HFFc6 (cell line): ENCODE measurements around the gene A2M. TPM values are rescaled to one million over a fixed set of nuclear protein-coding genes. Genes with fewer than 3 reads are reported as not detected.
"Not testable (repeated sequence)": the region's sequence is repeated elsewhere in the genome, so short reads cannot be mapped to it uniquely, and the experiment has no call there.

Source experiments
- DNase-seq: peaks from one replicate; pipeline ENCODE4 v3.0.0-alpha.2; 2018
- H3K27ac Mint-ChIP-seq: 2 replicates; pipeline ENCODE4 v1.8.0; 2020; ENCODE audit warnings: mild to moderate bottlenecking, mixed read lengths
- H3K27me3 Mint-ChIP-seq: 2 replicates; pipeline ENCODE4 v1.8.0; 2021; ENCODE audit warnings: mild to moderate bottlenecking, moderate library complexity, mixed read lengths; ENCODE audit not compliant: insufficient read depth
- H3K36me3 Mint-ChIP-seq: 2 replicates; pipeline ENCODE4 v1.8.0; 2021; ENCODE audit warnings: low read depth, mixed read lengths
- H3K4me1 Mint-ChIP-seq: 2 replicates; pipeline ENCODE4 v1.8.0; 2020; ENCODE audit warnings: low read depth, mixed read lengths
- H3K4me3 Mint-ChIP-seq: 2 replicates; pipeline ENCODE4 v1.8.0; 2020; ENCODE audit warnings: mild to moderate bottlenecking, moderate library complexity, mixed read lengths
- H3K9me3 Mint-ChIP-seq: 2 replicates; pipeline ENCODE4 v1.8.0; 2020; ENCODE audit warnings: mild to moderate bottlenecking, mixed read lengths
- total RNA-seq, 6 experiments: library from RNA; stranded (reverse); fragmentation: NEBNext Ultra II Directional; extraction: Animal tissue kit (Norgen Biotek cat#: 25700); gene quantifications; 2 replicates in 1 of 6; 3 replicates in 5 of 6; pipeline ENCODE4 v1.2.3, GENCODE V29; 2021
- TF ChIP-seq, protein P1 (sequence below): fragments of 200-600 bp; sonication (generic); IDR thresholded peaks from 2 replicates; pipeline ENCODE4 v1.5.0; 2021; ENCODE audit warnings: antibody characterized with exemption, mild to moderate bottlenecking

Gene A2M
- total RNA-seq, 6 experiments from 2014 or later, result 0.23 to 0.50 (median 0.33) TPM

DNA sequence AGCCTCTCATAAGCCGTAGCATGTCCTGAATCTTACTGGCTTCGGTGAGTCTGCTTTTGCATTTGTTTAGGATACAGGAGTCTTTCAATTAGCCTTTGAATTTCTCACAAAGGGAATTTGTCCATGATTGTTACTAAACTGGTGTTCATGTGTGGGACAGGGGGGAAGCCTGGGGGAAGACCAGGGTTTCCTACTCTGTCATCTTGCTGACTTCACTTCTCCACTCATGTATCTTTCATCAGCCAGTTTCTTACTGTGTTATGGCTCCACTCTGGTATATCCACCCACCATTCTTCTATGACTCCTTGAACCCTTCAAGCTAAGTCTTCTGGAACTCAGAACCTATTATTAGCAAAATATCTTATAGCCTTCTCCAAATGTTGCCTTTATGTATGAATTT is 31.7 kb upstream of the A2M start:
- no peak for DNase-seq
- H3K4me1 Mint-ChIP-seq, result no peaks in the 10 kb centered on the region
- no peak overlapping the region for H3K27ac Mint-ChIP-seq
- H3K9me3 Mint-ChIP-seq, result peaks cover 50% of the 10 kb centered on the region
- peaks cover 5% of the 10 kb centered on the region for H3K36me3 Mint-ChIP-seq
- H3K4me3 Mint-ChIP-seq, result no peak overlapping the region
- TF ChIP-seq, protein P1, sequence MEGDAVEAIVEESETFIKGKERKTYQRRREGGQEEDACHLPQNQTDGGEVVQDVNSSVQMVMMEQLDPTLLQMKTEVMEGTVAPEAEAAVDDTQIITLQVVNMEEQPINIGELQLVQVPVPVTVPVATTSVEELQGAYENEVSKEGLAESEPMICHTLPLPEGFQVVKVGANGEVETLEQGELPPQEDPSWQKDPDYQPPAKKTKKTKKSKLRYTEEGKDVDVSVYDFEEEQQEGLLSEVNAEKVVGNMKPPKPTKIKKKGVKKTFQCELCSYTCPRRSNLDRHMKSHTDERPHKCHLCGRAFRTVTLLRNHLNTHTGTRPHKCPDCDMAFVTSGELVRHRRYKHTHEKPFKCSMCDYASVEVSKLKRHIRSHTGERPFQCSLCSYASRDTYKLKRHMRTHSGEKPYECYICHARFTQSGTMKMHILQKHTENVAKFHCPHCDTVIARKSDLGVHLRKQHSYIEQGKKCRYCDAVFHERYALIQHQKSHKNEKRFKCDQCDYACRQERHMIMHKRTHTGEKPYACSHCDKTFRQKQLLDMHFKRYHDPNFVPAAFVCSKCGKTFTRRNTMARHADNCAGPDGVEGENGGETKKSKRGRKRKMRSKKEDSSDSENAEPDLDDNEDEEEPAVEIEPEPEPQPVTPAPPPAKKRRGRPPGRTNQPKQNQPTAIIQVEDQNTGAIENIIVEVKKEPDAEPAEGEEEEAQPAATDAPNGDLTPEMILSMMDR, result no peak
- H3K27me3 Mint-ChIP-seq, result no peaks in the 10 kb centered on the region; the same call in 1 of the 2 replicates

DNA sequence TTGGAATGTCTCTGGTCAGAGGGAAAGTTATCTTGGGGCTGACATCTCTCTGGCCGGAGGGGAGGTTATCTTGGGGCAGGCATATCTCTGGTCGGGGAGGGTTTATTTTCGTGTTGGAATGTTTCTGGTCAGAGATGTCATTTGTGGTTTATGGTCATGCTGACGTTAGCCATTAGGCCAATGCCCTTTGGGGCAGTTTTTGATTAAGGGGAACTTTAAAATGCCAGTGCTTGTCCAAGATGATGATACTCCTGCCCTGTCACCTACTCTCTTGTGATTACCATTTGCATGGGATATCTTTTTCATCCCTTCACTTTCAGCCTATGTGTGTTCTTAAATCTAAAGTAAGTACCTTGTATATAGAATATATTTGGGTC is 29.0 kb upstream of the A2M start:
- Mint-ChIP-seq H3K27me3 (no peaks in the 10 kb centered on the region; the same call in 1 of the 2 replicates), H3K36me3 (peaks cover 5% of the 10 kb centered on the region), H3K4me1 (no peaks in the 10 kb centered on the region), H3K9me3 (peaks cover 51% of the 10 kb centered on the region), H3K4me3 (no peak overlapping the region), H3K27ac (no peak overlapping the region)
- TF ChIP-seq, protein P1, result no peak
- DNase-seq, result no peak

DNA sequence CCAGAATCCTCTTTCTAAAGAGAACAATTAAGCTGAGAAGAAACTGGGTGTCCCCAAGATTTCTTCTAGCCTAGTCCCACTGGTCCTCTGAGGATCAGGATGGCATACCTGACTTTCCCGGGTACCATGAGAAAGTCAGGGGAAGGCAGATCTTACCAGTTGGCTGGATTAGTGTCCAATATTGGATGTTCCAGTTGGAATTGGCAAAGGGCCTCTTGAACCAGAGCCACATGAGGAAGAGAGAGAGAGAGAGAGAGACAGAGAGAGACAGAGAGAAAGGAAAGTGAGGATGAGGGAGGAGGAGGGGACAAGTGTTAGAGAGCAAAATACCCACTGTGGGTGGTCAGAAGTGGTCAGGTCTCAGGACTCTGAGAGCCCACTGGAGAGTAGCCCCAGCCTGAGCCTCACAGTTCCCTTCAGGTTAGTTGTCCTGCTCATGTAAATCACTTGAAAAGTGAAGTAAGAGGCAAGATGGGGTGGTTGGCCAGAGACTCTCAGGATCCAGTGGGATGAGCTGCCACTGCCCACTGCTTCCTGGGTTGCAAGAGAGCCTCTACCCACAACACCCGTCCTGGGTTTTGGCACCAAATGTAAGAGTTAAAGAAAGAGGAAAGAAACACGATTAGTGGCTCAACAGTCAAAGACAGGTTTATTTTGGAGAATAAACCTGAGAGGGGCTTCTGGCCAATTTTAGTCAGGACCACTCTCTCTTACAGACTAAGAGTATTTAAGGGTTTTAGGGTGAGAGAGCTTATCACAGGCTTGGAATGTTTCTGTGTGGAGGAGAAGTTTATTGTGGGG is 28.4 kb upstream of the A2M start:
- DNase-seq, result no peak
- peaks cover 55% of the 10 kb centered on the region for H3K9me3 Mint-ChIP-seq
- TF ChIP-seq, protein P1, result no peak
- H3K4me3 Mint-ChIP-seq, result no peak overlapping the region
- no peak overlapping the region for H3K27ac Mint-ChIP-seq
- peaks cover 5% of the 10 kb centered on the region for H3K36me3 Mint-ChIP-seq
- H3K4me1 Mint-ChIP-seq, result no peaks in the 10 kb centered on the region
- no peaks in the 10 kb centered on the region; the same call in 1 of the 2 replicates for H3K27me3 Mint-ChIP-seq

DNA sequence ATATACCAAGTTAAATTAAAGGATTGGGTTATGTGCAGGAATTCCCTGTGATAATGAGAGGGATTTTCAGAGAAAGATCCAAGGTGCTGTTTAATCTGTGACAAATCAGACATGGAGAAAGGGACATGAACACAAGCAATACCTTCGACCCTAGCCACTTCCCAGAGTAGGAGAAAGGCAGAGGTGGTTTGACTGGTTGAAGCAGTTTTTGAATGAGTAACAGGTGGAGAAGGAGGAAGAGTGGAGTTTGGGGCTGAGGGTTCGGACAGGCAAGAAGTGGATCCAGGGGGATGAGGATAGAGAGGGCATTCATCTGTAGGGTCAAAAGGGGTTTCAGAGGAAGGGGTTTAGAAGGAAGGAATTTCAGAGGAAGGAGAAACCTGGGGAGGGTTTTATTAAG is 27.4 kb upstream of the A2M start:
- no peaks in the 10 kb centered on the region; the same call in 1 of the 2 replicates for H3K27me3 Mint-ChIP-seq
- no peaks in the 10 kb centered on the region for H3K4me1 Mint-ChIP-seq
- no peak overlapping the region for H3K4me3 Mint-ChIP-seq
- H3K36me3 Mint-ChIP-seq, result peaks cover 5% of the 10 kb centered on the region
- DNase-seq, result no peak
- no peak overlapping the region for H3K27ac Mint-ChIP-seq
- H3K9me3 Mint-ChIP-seq, result peaks cover 59% of the 10 kb centered on the region
- TF ChIP-seq, protein P1, result no peak

DNA sequence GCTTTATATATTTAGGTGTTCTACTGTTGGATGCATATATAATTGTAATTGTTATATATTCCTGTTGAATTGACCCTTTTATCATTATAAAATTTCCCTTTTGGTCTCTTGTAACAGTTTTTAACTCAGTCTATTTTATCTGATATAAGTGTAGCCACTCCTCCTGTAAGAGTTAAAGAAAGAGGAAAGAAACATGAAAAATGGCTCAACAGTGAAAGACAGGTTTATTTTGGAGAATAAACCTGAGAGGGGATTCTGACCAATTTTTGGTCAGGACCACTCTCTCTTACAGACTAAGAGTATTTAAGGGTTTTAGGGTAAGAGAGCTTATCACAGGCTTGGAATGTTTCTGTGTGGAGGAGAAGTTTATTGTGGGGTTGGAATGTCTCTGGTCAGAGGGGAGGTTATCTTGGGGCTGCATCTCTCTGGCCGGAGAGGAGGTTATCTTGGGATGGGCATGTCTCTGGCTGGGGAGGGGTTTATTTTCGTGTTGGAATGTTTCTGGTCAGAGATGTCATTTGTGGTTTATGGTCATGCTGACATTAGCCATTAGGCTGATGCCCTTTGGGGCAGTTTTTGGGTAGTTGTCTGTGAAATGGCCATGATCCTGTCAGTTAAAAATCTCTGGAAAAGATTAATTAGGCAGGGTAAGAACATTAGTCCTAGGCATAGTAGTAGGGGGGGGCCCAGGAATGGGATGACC is 24.0 kb upstream of the A2M start:
- not testable (repeated sequence) for H3K27ac Mint-ChIP-seq, H3K4me3 Mint-ChIP-seq, H3K4me1 Mint-ChIP-seq, DNase-seq, H3K27me3 Mint-ChIP-seq, H3K36me3 Mint-ChIP-seq
- peaks cover 50% of the 10 kb centered on the region for H3K9me3 Mint-ChIP-seq

DNA sequence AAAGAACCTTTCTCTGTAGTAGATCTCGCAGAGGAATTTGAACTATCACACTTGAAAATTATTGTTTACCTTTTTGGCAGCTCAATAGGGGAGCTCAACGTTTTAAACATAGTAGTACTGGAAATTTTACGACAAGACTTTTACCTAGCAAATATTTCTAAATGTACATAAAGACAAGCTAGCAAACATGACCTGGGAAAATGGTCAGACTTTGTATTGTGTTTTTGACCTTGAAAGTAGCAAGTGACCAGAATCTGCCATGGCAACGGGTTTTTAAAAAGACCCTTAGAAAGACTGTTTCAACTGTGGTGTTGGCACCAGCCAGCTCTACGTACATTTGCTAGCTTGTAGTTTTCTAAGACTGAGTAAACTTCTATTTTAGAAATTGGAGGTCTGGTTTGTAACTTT is 20.2 kb upstream of the A2M start:
- no peaks in the 10 kb centered on the region for H3K4me1 Mint-ChIP-seq
- H3K9me3 Mint-ChIP-seq, result peaks cover 35% of the 10 kb centered on the region

More for the DNA sequence above, 20.2 kb upstream of the A2M start:
- TF ChIP-seq, protein P1, result no peak
- Mint-ChIP-seq H3K36me3 (no peaks in the 10 kb centered on the region), H3K4me3 (no peak overlapping the region), H3K27ac (no peak overlapping the region), H3K27me3 (no peaks in the 10 kb centered on the region)
- no peak for DNase-seq
